ENCODE results near the gene MAP4K1. TPM values are rescaled to one million over a fixed set of nuclear protein-coding genes. Genes with fewer than 3 reads are reported as not detected.

The MAP4K1 gene
- total RNA-seq, 1 experiment from 2014 or later = 1.5 TPM

DNA sequence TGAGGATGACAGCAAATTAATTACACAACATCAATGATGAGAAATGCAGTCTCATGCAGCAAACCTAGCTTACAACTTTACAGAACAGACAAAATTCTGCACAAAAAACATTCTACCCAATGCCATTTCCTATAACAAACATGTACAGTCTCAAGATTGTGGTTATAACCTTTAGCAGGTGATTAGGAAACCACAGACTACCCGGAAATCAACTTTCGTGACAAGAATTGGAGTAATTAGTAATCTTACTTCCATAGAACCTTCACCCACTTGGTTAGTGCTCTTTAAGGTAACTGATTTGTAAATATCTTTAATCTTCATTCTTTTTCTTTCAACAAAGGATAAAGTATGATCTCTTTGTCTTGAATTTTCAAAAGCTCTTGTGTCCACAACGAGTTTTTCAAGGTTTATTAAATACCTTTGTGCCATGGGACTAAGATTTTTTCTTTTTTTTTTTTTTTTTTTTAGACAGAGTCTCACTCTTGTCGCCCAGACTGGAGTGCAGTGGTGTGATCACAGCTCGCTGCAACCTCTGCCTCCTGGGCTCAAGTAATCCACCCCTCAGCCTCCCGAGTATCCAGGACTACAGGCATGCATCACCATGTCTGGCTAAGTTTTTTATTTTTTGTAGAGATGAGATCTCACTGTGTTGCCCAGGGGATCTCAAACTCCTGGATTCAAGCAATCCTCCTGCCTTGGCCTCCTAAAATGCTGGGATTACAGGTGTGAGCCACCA is 78.8 kb downstream of the MAP4K1 start:
- H3K4me3 ChIP-seq (ENCODE audit: low read depth, low read length, poor library complexity, severe bottlenecking) = no peak overlapping the region
- intact Hi-C loops (cut with micrococcal nuclease; ENCODE audit: unreplicated experiment) = no loop called here
- no TSS peak for BruUV-seq (replicated peaks)
- DNase-seq (ENCODE audit: low spot score) = no peak
- ChIA-PET POLR2A (ENCODE audit: low non-redundant PET) (no interaction called here), CTCF (no interaction called here)
- H3K36me3 ChIP-seq (ENCODE audit: insufficient read depth, low read length, poor library complexity, severe bottlenecking) = no peaks in the 10 kb centered on the region
- H3K9me3 ChIP-seq (ENCODE audit: low read depth, low read length, poor library complexity, severe bottlenecking) = peaks cover 6% of the 10 kb centered on the region
- H3K27ac ChIP-seq (ENCODE audit: low read depth, low read length, poor library complexity, severe bottlenecking) = no peak overlapping the region
- no peaks in the 10 kb centered on the region for H3K4me1 ChIP-seq (ENCODE audit: insufficient read depth, low read length, poor library complexity, severe bottlenecking)
- H3K27me3 ChIP-seq (replicated peaks; ENCODE audit: insufficient read depth, low read depth, low read length, poor library complexity) = no peaks in the 10 kb centered on the region
- TF ChIP-seq EZH2 (IDR thresholded peaks at IDR 0.05; ENCODE audit: borderline replicate concordance, low read depth, low read length, poor library complexity, severe bottlenecking) = no peak
- TF ChIP-seq, protein P1, sequence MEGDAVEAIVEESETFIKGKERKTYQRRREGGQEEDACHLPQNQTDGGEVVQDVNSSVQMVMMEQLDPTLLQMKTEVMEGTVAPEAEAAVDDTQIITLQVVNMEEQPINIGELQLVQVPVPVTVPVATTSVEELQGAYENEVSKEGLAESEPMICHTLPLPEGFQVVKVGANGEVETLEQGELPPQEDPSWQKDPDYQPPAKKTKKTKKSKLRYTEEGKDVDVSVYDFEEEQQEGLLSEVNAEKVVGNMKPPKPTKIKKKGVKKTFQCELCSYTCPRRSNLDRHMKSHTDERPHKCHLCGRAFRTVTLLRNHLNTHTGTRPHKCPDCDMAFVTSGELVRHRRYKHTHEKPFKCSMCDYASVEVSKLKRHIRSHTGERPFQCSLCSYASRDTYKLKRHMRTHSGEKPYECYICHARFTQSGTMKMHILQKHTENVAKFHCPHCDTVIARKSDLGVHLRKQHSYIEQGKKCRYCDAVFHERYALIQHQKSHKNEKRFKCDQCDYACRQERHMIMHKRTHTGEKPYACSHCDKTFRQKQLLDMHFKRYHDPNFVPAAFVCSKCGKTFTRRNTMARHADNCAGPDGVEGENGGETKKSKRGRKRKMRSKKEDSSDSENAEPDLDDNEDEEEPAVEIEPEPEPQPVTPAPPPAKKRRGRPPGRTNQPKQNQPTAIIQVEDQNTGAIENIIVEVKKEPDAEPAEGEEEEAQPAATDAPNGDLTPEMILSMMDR (conservative IDR thresholded peaks at IDR 0.05; ENCODE audit: low read depth, low read length) = no peak

DNA sequence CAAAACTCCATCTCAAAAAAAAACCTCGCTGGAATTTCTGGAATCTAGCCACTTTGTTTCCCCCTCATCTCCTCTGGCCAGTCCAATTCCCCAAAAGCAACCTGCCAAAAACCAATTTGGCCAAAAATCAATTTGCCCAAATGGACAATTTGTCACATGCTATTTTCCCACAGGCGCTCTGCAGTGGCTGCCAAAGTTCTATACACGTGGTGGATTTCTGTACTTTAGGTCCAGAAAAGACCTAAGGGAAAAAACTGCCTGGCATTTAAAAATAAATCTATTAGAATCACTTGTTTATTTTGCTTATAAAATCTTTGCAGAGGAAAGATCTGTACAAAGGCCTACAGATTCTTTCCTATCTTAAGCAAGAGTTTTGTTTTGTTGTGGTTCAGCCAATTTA is 79.4 kb downstream of the MAP4K1 start:
- Histone ChIP-seq H3K36me3 (ENCODE audit: insufficient read depth, low read length, poor library complexity, severe bottlenecking) (no peaks in the 10 kb centered on the region), H3K4me1 (ENCODE audit: insufficient read depth, low read length, poor library complexity, severe bottlenecking) (no peaks in the 10 kb centered on the region), H3K27ac (ENCODE audit: low read depth, low read length, poor library complexity, severe bottlenecking) (no peak overlapping the region), H3K4me3 (ENCODE audit: low read depth, low read length, poor library complexity, severe bottlenecking) (no peak overlapping the region), H3K27me3 (replicated peaks; ENCODE audit: insufficient read depth, low read depth, low read length, poor library complexity) (no peaks in the 10 kb centered on the region), H3K9me3 (ENCODE audit: low read depth, low read length, poor library complexity, severe bottlenecking) (peaks cover 6% of the 10 kb centered on the region)
- ChIA-PET POLR2A (ENCODE audit: low non-redundant PET) (no interaction called here), CTCF (no interaction called here)
- intact Hi-C loops (cut with micrococcal nuclease; ENCODE audit: unreplicated experiment) = no loop called here
- DNase-seq (ENCODE audit: low spot score) = no peak
- no TSS peak for BruUV-seq (replicated peaks)
- TF ChIP-seq, protein P1 (conservative IDR thresholded peaks at IDR 0.05; ENCODE audit: low read depth, low read length) = no peak
- TF ChIP-seq EZH2 (IDR thresholded peaks at IDR 0.05; ENCODE audit: borderline replicate concordance, low read depth, low read length, poor library complexity, severe bottlenecking) = no peak

Other genes starting within 250 kb of the MAP4K1 start
- 303 and 321 TPM in 2 replicates for gene PSMD8, start 243.4 kb downstream of the MAP4K1 start, total RNA-seq (2021)
- gene GGN, start 229.9 kb downstream of the MAP4K1 start, total RNA-seq (2021) = 0.83 and 1.3 TPM in 2 replicates
- gene SPRED3, start 229.3 kb downstream of the MAP4K1 start, total RNA-seq (2021) = 6.2 and 6.8 TPM in 2 replicates
- 11.8 and 12.1 TPM in 2 replicates for gene FAM98C, start 214.9 kb downstream of the MAP4K1 start, total RNA-seq (2021)
- gene RASGRP4, start 191.7 kb downstream of the MAP4K1 start, total RNA-seq (2021) = not detected in 2 replicates
- gene RYR1, start 184.3 kb downstream of the MAP4K1 start, total RNA-seq (2021) = 0.28 and 0.55 TPM in 2 replicates
- gene EIF3K, start 1.2 kb upstream of the MAP4K1 start, total RNA-seq (2021) = 316 and 338 TPM in 2 replicates
- gene ACTN4, start 29.7 kb upstream of the MAP4K1 start, total RNA-seq (2021) = 370 and 397 TPM in 2 replicates
- 0.69 and 0.96 TPM in 2 replicates for gene CAPN12, start 126.5 kb upstream of the MAP4K1 start, total RNA-seq (2021)
- not detected in 2 replicates for gene LGALS7, start 155.6 kb upstream of the MAP4K1 start, total RNA-seq (2021)
- not detected in 2 replicates for gene LGALS7B, start 171.2 kb upstream of the MAP4K1 start, total RNA-seq (2021)
- 0.32 and 0.81 TPM in 2 replicates for gene LGALS4, start 195.0 kb upstream of the MAP4K1 start, total RNA-seq (2021)
- 83.1 and 102 TPM in 2 replicates for gene ECH1, start 213.8 kb upstream of the MAP4K1 start, total RNA-seq (2021)
- gene HNRNPL, start 232.0 kb upstream of the MAP4K1 start, total RNA-seq (2021) = 642 and 647 TPM in 2 replicates

Measured in A673 (cell line).